Activated CD8-positive, alpha-beta memory T cell treated with anti-CD3 and anti-CD28 coated beads for 36 hours (primary cell): Measurements from ENCODE around the gene PIK3R5. TPM values are rescaled to one million over a fixed set of nuclear protein-coding genes. Genes with fewer than 3 reads are reported as not detected.

Experiments
- CTCF ChIA-PET: fragments of 350-600 bp; sonication (Branson Sonifier 250); formaldehyde crosslinking; loops from one replicate; lab custom pipeline; 2021; ENCODE audit warnings: antibody characterized with exemption; lab: Charles Lee
- POLR2A ChIA-PET: fragments of 350-600 bp; sonication (Branson Sonifier 250); formaldehyde crosslinking; loops from one replicate; lab custom pipeline; 2021; ENCODE audit warnings: antibody characterized with exemption; lab: Charles Lee
- total RNA-seq, 2 experiments: library from RNA; stranded (reverse); gene quantifications; one replicate each; pipeline ENCODE4 v1.2.3, GENCODE V29; 2021

PIK3R5 gene
- total RNA-seq, 2 experiments from 2014 or later, result 23.2 to 24.6 TPM

DNA sequence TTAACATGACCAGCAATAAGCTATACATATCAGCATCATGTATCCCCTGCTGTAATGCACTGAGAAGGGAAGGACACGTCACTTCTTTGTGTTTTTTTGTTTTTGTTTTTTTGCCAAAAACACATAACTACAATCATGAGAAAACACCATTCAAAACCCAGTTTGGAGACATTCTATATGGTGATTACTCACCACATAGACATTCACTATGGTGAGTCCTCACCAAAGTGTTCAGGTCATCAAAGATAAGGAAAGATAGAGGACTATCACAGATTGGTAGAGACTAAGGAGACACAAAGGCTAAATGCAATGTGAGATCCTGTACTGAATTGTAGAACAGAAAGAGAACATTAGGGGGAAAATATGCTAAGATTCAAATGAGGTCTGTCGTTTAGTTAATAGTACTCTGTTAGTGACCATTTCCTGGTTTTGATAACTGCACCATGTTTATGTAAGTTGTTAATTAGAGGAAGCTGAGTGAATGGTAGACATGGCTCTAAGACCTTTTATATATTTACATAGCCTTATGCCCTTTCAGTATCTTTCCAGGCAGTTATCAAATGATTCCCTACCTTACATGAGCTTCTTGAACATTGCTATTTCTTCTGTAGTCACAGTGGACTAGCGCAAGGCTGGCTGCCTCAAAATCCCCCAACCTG is 46.6 kb downstream of the PIK3R5 start:
- CTCF ChIA-PET, result interaction anchor here (0.6 to 0.7 kb wide), 2 partner anchors 38 to 119 kb away, joined by 3 read pairs; no protein-coding TSS in a partner anchor

DNA sequence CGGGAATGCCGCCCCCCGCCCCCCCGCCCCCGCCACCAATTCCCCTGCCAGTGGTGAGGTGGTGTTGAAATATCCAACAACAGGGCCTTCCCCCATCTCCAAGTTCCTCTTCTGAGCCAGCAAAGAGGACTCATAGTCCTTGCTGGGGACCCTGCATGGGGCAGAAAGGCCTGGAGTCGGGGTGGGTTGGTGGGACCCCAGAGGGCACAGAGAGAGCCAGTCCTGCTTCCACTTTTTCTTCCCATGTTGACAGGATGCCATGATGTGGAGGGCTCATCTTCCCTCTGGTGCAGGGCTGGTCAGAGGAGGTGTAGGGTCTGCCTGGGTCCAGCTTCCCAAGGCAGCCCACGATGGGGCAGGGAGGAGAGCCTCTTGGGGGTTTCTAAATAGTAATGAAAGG is 49.0 kb downstream of the PIK3R5 start:
- POLR2A ChIA-PET, result interaction anchor here (1.0 to 1.1 kb wide), 2 partner anchors 26 to 47 kb away, joined by 3 to 6 read pairs; no protein-coding TSS in a partner anchor
- CTCF ChIA-PET, result interaction anchor here (0.6 kb wide), 1 partner anchor 40 kb away, joined by 3 read pairs; no protein-coding TSS in a partner anchor

More for the DNA sequence above, 46.6 kb downstream of the PIK3R5 start:
- POLR2A ChIA-PET, result interaction anchor here (0.7 kb wide), 1 partner anchor 21 kb away, joined by 3 read pairs; no protein-coding TSS in a partner anchor

DNA sequence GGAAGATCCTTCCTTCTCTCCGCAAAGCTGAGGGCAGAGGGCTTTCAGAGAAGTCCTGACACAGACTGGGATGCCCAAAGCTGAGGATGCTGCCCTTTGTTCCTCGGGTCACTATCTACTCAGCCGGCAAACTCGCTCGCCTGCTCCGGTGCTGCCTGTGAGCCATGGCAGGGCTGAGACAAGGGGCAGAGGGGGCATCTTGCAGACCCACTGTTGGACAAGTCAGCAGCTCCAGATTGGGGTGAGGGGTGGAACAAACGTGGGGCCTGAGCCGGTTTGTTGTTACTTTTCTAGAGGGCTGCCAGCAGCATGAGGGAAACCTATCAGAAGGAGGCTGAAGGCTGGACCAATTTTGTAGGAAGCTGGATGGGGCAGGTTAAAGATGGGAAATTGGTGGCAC is 51.0 kb downstream of the PIK3R5 start:
- ChIA-PET CTCF (interaction anchor here (0.9 to 1.3 kb wide), 4 partner anchors 13 to 26 kb away, joined by 3 to 6 read pairs (median 4); no protein-coding TSS in a partner anchor), POLR2A (no interaction called here)

DNA sequence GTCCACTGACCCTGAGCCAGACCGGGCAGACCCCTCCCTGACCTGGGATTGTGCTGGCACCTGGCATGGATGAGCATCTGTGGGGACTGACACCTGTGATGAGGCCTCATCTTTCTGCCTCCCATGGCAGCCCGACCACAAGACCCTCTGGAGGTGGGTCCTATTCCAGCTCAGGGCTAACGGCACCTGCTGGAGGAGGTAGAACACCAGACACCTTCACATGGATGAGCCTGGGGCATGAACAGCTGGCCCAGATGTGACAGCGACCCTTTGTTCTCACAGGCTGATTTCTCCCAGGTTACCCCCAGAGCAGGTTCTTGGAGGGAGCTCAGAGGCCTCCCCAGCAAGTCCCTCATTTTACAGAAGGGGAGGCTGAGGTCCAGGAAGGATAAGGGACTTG is 51.6 kb downstream of the PIK3R5 start:
- POLR2A ChIA-PET, result no interaction called here

DNA sequence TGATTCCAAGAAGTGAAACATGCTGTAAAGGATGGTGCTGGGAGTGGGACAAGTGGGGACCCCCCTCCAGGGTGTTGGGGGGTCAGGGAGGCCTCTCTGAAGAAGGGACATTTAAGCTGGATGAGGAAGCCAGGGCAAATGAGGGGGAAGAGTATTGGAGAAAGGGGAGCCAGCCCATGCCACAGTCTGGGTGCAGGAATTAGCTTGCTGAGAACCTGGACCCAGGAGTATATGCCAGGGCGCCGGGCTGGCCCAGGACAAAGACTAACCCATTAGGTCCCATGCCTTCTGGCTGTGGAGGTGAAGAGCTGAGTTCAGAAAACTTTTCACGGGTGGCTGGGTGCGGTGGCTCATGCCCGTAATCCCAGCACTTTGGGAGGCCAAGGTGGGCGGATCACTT is 52.4 kb downstream of the PIK3R5 start:
- ChIA-PET CTCF (interaction anchor here (1.6 to 1.7 kb wide), 2 partner anchors 12 to 14 kb away, joined by 4 to 6 read pairs; no protein-coding TSS in a partner anchor), POLR2A (no interaction called here)

More for the DNA sequence above, 51.6 kb downstream of the PIK3R5 start:
- CTCF ChIA-PET, result interaction anchor here (1.2 to 1.6 kb wide), 2 partner anchors 15 to 19 kb away, joined by 5 to 6 read pairs; no protein-coding TSS in a partner anchor

DNA sequence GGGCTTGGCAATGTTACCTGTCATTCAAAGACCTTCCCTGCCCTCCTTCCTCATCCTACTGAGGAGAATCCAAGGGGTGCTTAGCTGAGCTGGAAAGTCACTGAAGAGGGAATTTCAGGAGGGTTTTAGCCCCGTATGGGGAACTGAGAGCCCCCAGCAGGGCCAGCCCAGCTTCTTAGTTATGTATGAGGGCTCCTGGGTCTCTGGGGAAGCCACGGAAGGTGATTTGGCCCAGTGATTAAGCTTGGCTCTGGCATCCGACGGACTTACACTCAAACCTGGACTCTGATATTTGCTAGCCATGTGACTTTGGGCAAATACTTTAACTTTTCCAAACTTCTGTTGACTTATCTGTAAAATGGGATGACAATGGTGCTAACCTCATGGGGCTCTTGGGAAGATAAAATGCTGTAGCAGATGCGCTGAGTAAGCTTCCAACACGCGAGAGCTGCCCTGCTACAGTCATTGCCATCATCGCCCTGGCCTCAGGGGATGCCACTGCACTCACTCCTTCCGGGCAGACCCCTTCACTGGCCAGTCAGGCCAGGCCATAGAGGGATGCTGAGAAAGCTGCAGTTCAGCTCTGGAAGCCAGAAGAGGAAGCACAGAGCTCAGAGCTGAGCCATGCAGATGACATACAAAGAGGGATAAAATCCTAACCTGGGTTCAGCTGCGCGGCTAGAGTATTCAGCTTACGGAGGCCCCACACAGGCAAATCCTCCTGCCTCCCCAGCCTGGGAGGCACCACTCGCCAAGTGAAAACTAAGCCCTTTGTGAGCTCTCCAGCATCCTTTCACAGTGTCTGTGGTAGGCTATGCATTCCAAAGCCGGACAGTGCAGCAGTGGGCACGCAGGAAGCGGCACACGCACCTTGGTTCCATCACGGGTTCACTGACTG is 53.2 kb downstream of the PIK3R5 start:
- ChIA-PET POLR2A (no interaction called here), CTCF (interaction anchor here (1.6 to 1.7 kb wide), 2 partner anchors 11 to 13 kb away, joined by 4 to 6 read pairs; no protein-coding TSS in a partner anchor)

DNA sequence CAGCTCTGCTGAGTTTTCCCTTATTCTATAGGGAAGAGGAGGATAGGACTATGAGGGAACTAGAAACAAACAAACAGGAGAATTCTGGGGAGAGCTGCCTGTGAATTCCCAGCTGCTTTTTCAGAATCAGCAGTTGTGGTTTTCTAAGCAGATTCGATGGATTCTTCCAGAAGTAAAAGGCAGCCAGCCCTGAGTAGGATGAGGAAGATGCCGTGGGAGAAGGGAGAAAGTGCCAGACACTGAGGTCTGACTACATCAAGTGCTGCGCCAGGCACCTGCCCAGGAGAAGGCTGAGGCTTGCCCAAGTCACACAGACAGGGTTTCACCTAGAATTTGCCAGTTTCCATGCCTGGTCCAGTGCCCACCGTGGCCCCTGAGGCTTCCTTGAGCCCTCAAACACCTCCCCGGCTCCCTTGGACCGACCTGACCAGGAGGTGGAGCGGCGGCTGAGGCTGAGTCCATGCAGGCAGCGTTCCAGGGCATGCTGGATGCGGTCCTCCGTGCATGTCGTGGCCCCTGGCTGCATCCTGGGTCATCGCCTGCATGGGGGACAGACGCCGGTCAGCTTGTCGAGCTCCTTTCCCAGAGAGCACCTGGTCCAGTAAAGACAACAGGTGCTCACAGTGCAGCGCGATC is 54.4 kb downstream of the PIK3R5 start:
- POLR2A ChIA-PET, result no interaction called here
- CTCF ChIA-PET, result interaction anchor here (2.6 kb wide), 1 partner anchor 11 kb away, joined by 19 read pairs; no protein-coding TSS in a partner anchor

DNA sequence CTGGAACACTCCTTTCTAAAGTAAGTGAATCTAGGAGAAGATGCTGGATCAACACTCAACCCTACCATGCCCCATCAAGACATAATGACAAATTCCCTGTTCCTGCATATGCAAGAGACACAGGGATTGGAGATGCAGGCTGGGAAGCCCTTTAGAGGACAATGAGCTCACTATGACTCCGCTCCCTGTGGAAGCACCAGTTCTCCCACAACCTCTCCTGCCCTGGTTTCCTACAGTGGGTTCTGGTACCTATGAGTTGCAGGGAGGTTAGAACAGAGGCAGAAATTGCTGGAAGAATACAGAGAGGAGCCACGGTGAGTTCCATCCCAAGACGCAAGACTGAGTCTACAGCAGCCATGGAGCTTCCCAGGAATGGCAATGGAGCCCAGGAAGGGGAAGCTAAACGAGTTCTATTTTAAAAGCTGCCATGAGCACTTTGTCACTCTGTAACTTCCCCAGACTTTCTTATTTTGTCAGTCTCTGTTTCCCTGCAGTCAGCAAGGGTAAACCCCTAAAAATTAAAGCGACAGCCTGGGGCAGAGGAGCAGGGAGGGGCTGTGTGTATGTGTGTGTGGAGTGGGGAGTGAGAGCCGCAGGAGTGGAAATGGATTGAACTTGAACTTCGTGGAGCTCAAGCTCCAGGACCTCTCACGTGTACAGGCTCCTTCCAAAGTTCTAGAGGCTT is 55.8 kb downstream of the PIK3R5 start:
- POLR2A ChIA-PET, result no interaction called here
- CTCF ChIA-PET, result interaction anchor here (2.6 kb wide), 1 partner anchor 9 kb away, joined by 19 read pairs; no protein-coding TSS in a partner anchor

DNA sequence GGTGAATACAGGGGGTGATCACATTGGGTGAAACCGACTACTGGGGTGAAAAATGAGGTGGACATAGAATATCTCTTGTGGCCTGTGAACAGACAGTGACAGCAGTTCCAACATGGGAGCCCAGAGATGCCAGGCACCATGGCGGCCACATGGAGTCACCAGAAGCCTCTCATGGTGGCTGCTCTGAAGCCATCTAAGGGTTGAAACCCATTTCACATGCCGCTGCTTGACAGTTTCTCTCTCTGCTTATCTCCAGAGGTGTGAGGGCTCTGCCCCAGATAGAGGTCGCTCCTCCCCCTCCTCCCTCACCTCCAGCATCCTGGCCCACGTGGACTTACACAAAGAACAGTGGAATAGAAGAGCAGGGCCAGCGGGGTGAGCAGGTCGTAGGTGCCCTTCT is 60.2 kb downstream of the PIK3R5 start:
- CTCF ChIA-PET, result no interaction called here
- POLR2A ChIA-PET, result no interaction called here

DNA sequence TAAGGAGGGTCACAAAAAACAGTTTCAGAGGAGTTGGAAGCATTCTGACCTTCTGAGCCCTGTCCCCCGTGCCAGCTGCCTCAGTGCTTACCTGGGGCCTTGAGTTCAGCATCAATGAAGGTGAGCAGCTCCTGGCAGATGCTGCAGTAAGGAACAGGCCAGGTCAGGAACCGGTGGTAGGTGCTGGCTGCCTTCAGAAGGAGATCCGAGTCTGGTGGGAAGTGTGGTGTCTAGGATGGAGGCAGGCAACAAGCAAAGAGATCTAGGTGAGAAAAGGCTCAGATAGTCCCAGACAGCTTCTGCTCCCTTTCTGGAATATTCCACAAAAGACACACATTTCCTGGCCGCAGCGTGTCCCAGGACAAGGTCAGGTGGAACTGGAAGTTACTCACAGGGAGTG is 60.8 kb downstream of the PIK3R5 start:
- ChIA-PET CTCF (no interaction called here), POLR2A (no interaction called here)

DNA sequence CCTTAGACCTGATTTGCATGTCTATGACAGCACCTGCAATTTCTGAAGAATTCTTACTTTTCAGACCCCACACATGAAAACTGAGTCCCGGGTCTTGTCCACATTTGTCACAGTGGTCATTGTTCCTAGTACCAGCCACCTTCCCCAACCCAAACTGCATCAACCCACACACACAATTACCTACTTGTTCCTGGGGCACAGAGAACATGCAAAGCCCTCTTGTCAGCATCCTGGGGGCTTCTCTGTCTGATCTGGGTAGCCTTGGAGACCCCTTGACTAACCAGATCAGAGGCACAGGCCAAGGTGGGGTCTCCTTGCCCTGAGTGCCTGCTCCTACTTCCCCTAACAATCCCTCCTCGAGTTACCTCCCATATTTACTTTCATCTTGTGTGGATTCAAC is 61.3 kb downstream of the PIK3R5 start:
- POLR2A ChIA-PET, result no interaction called here
- CTCF ChIA-PET, result interaction anchor here (1.0 kb wide), 1 partner anchor 9 kb away, joined by 5 read pairs; no protein-coding TSS in a partner anchor

DNA sequence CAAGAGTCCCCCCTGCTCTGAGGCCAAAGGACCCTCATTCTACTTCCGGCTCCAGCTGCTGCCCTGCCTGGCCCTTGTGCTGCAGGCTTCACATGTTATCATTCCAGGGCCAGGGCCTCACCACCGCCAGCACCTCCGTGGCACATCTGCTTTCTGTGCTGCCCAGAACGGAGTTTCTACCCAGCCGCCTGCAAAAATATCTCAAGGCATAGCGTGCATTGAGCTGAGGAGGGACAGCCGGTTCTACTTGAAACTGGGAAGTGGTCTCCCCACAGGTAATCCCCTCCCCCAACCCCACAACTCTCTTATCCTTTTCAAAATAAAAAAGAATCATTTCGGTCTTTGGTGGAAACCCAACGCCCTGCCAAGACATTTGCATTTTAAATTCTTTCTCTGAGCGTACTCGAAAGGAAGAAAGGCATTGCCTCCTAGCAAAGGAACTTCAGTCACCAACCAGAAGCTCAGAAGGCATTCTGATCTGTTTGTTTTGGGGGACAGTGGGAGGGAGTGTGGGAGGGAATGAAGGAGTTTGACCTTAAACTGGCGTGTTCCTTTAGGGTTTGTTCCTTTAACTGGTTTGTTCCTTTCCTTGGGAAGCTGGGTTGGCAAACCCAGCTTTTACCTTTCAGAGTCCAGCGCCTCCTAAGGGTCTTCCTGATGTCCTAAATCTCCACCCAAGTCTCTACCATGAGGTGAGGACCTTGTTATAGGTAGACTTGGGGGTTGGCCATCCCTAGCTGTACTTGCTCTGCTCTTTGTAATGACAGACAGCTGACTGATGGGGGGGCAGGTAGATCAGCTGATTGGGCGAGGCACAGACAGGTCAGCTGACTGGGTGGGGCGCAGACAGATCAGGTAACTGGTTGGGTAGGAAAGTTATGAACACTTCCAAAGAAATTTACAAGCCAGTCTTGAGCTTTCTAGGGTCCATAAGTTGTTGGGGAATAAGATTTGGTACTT is 64.6 kb downstream of the PIK3R5 start:
- ChIA-PET POLR2A (no interaction called here), CTCF (interaction anchor here (1.0 to 3.2 kb wide), 4 partner anchors 9 to 39 kb away, joined by 4 to 19 read pairs (median 6); no protein-coding TSS in a partner anchor)

DNA sequence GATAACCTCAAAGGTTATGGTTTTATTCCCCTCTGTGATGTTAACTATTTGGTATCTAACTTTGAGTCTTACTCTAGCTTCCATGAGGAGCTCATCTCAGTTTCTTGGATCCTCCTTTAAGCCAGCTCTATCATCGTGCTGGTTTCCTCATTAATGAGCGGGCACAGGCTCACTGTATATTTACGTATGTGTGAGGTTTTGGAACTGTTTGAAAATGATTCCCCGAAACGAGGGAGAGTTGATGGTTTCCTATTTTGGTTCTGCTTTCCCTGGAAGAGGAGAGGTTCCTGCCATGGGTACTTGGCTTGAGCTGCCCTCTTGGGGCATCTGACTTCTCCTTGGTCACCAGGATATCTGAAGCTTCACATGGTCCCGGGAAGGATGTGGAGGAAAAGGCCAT is 65.3 kb downstream of the PIK3R5 start:
- POLR2A ChIA-PET, result no interaction called here
- CTCF ChIA-PET, result interaction anchor here (2.2 to 3.2 kb wide), 2 partner anchors 10 to 40 kb away, joined by 6 to 19 read pairs; no protein-coding TSS in a partner anchor

DNA sequence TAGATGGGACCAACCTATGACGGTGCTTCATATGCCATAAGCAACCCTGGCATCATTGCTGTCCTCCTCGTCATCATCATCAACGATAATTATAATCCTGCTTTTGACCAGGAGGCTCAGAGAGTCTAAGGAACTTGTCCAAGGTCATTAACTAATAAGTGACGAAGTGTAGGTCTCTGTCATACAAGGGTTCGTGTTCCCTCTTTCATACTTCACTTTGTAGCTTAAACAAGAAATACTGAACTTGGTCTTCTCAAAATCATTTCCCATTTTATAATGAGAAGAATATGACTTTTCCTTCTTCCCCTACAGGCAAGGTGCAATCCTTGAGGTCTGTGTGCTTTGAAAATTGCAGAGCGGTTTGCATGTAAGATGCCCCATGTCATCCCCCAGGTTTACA is 66.9 kb downstream of the PIK3R5 start:
- CTCF ChIA-PET, result interaction anchor here (2.0 kb wide), 1 partner anchor 14 kb away, joined by 6 read pairs; no protein-coding TSS in a partner anchor
- POLR2A ChIA-PET, result no interaction called here

DNA sequence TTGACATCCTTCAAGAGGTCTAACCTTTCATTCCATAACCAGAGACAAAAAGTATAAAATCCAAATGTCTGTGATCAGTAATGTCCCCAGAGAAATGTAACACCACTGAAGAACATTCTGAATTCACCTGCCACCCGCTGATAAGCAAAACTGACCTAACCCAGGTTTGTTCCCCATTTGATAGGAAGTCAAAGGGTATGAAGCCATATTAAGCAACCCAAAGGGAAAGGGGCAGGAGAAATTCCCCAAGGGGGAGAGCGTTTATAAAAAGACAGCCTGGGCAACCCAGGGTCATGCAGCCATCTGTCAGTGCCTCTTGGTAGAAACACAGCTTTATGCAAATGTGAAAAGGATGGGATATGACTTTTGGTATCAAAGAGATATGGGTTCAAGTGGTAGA is 67.4 kb downstream of the PIK3R5 start:
- CTCF ChIA-PET, result interaction anchor here (2.0 kb wide), 1 partner anchor 15 kb away, joined by 6 read pairs; no protein-coding TSS in a partner anchor
- POLR2A ChIA-PET, result no interaction called here

DNA sequence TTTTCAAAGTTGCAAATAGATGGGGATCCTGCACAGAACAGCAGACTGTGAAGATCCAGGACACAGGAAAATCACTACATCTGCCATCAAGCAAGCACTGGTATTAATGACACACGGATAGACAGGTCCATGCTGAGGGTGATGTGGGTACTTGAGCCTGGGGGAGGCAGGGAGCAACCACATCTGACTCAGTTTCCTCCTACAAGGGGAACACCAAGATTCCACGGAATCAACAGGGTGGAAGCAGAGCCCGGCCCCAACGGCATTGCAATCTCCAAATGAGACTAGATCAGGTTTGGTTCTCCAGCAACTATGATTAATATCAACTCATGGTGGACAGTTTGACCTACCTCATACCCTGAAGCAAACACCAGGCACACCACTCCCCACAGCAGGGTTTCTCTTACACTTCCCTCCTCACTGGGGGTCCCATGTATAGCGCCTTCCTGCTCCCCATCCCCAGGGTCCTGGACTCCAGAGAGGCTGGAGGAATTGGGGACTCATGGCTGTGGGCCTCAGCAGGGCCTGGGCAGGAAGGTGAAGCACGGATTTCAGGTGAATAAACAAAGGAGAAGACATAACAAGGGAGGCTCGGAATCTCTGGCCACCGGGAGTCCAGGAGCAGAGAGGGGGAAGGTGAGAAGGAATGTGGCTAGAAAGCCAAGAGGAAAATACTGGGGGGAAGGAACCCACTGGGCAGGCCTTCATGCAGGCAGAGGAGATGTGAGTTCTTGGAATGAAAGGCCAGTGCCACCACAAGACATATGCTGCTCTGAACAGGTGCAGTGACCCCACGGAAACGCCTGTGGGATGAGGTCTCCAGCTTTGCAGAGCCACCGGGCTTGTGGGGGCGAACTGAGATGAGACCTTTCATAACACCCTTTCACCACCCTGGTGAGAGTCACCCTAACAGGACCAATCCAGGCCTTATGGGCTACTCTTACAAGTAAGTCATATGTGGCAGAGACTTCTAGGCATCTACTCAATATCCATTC is 68.6 kb downstream of the PIK3R5 start:
- POLR2A ChIA-PET, result no interaction called here
- CTCF ChIA-PET, result no interaction called here
